SK-N-SH treated with all-trans-retinoic acid at 6 μM for 48 hours (cell line): Measurements from ENCODE around the gene CCT3.

Source experiments
- RARB ChIP-seq: fragments of 250-450 bp; sonication (Bioruptor Pico); IDR thresholded peaks from 2 replicates; pipeline ENCODE4 v1.8.0; 2021; ENCODE audit warnings: mild to moderate bottlenecking, moderate library complexity
- ZFP30 ChIP-seq: fragments of 450-650 bp; formaldehyde crosslinking; IDR thresholded peaks from 2 replicates; pipeline ENCODE4 v1.5.0; 2022; ENCODE audit warnings: mild to moderate bottlenecking, moderate library complexity
- ZNF70 ChIP-seq: fragments of 450-650 bp; formaldehyde crosslinking; IDR thresholded peaks from 2 replicates; pipeline ENCODE4 v1.5.0; 2020; ENCODE audit warnings: mild to moderate bottlenecking, moderate library complexity
- TF ChIP-seq, protein P1 (sequence below): fragments of 250-450 bp; sonication (Bioruptor Pico); IDR thresholded peaks from 2 replicates; pipeline ENCODE4 v1.8.0; 2020; ENCODE audit warnings: mild to moderate bottlenecking, moderate library complexity, borderline replicate concordance
- TF ChIP-seq, protein P2 (sequence below): fragments of 250-450 bp; sonication (Bioruptor Pico); IDR thresholded peaks from 2 replicates; pipeline ENCODE4 v1.5.1; 2020; ENCODE audit warnings: low read depth, mild to moderate bottlenecking, moderate library complexity

DNA sequence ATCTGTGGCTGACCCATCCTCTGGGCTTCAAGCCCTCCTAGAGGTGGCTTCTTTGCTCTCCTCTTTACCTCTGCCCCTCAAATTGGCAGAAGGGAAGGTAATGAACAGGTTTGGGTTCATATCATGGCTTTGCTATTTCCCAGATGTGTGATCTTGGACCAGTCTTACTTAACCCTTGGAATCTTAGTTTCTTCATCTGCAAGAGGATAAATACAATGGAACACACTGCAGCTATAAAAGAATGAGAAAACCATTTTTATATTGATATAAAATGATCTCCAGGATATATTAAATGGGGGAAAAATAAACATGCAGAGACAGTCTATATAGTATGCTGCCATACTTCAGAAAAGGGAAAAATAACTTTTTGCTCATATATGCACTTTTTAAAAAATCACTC lies 48.2 kb downstream of the CCT3 start:
- TF ChIP-seq RARB (CRISPR knock-in tag) (no peak), ZFP30 (CRISPR knock-in tag) (no peak), ZNF70 (CRISPR knock-in tag) (no peak)
- TF ChIP-seq, protein P1, sequence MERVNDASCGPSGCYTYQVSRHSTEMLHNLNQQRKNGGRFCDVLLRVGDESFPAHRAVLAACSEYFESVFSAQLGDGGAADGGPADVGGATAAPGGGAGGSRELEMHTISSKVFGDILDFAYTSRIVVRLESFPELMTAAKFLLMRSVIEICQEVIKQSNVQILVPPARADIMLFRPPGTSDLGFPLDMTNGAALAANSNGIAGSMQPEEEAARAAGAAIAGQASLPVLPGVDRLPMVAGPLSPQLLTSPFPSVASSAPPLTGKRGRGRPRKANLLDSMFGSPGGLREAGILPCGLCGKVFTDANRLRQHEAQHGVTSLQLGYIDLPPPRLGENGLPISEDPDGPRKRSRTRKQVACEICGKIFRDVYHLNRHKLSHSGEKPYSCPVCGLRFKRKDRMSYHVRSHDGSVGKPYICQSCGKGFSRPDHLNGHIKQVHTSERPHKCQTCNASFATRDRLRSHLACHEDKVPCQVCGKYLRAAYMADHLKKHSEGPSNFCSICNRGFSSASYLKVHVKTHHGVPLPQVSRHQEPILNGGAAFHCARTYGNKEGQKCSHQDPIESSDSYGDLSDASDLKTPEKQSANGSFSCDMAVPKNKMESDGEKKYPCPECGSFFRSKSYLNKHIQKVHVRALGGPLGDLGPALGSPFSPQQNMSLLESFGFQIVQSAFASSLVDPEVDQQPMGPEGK (CRISPR knock-in tag) = no peak
- TF ChIP-seq, protein P2, sequence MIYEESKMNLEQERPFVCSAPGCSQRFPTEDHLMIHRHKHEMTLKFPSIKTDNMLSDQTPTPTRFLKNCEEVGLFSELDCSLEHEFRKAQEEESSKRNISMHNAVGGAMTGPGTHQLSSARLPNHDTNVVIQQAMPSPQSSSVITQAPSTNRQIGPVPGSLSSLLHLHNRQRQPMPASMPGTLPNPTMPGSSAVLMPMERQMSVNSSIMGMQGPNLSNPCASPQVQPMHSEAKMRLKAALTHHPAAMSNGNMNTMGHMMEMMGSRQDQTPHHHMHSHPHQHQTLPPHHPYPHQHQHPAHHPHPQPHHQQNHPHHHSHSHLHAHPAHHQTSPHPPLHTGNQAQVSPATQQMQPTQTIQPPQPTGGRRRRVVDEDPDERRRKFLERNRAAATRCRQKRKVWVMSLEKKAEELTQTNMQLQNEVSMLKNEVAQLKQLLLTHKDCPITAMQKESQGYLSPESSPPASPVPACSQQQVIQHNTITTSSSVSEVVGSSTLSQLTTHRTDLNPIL (CRISPR knock-in tag) = no peak
